Urothelium cell line (cell line): ENCODE results near the gene TCEA2.
"Not testable (repeated sequence)": the region's sequence is repeated elsewhere in the genome, so short reads cannot be mapped to it uniquely, and the experiment has no call there.

ENCODE experiments used
- DNase-seq: peaks from one replicate; pipeline ENCODE4 v3.0.0; 2011; ENCODE audit warnings: low spot score, mixed read lengths
- FAIRE-seq: peaks from 2 replicates; lab custom pipeline; 2011; peaks lifted over from hg19 to GRCh38; lab: Jason Lieb, UNC

Gene TCEA2

GRCh38 chr20:64105846-64106434 lies 42.9 kb downstream of the TCEA2 start:
- FAIRE-seq (no peak), DNase-seq (no peak)

DNA sequence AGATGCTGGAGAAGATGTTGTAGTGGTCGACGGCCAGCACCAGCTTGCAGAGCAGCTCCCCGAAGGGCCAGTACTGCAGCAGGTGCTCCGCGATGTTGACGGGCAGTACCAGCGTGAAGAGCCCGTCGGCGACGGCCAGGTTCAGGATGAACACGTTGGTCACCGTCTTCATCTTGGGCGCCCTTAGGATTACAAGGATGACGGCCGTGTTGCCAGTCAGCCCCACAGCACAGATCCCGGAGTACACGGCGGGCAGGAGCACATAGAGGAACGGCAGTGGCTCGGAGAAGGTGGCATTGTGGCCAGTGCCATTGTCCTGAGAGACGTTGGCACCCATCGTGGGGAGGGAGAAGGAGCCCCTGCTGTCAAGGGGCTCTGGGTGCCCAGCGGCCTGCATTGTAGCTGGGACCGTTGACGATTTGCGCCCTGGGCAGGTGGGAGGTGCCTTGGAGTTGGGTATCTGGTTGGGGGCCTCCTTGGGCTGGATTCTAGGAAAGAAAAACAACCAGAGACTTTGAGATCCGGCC lies 43.5 kb downstream of the TCEA2 start:
- DNase-seq (no peak), FAIRE-seq (no peak)

DNA sequence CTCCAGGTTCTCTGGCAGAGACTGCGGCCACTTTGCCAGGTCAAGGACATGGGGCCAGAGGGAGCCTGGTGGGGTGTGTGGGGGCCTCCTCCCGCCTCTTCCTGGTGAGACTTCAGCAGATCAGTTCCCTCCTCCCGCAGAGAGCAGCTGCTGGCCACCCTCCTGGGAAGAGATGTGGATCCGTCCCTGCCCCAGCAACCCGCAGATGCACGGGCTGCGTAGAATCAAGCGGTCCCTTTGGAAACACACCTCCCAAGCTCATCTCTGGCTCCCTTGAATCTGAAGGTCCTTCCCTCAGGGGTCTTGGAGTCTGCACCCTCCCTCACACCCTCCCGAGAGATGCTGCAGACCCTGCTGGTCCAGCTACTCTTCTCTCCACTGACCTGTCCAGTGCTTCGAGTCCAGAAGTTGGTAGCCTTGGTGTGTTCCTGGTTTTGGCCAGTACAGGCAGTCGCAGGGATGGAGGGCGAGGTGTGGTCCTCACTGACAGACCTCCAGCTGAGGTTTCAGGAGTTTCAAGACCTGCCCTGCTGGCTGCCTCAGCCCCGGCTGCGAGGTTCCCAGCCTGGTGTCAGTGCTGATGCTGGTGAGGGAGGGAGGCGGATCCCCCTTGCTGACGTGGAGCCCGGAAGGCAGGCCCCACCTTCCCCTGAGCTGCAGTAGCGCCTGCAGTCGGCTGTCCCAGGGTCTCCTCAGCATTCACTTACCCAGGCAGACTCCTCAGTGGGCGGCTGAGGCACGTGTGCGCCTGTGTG lies 44.2 kb downstream of the TCEA2 start, which contains the start of gene NPBWR2:
Gene NPBWR2 (minus strand): TSS at position 585 of the 755 bp plus-strand sequence. CDS start 734 bp downstream, outside the sequence.
- FAIRE-seq: no peak
- DNase-seq: no peak

- no peak for FAIRE-seq
- no peak for DNase-seq
Measured at GRCh38 chr20:64107736-64108457, 44.9 kb downstream of the TCEA2 start.

GRCh38 chr20:64108731-64109681 lies 46.0 kb downstream of the TCEA2 start:
- FAIRE-seq (no peak), DNase-seq (no peak)

- no peak for FAIRE-seq
- DNase-seq: no peak
Measured at GRCh38 chr20:64109831-64110391, 46.9 kb downstream of the TCEA2 start.

GRCh38 chr20:64110411-64111068 lies 47.5 kb downstream of the TCEA2 start:
- FAIRE-seq (no peak), DNase-seq (no peak)

GRCh38 chr20:64111841-64112641 lies 49.0 kb downstream of the TCEA2 start:
- DNase-seq (no peak), FAIRE-seq (no peak)

DNA sequence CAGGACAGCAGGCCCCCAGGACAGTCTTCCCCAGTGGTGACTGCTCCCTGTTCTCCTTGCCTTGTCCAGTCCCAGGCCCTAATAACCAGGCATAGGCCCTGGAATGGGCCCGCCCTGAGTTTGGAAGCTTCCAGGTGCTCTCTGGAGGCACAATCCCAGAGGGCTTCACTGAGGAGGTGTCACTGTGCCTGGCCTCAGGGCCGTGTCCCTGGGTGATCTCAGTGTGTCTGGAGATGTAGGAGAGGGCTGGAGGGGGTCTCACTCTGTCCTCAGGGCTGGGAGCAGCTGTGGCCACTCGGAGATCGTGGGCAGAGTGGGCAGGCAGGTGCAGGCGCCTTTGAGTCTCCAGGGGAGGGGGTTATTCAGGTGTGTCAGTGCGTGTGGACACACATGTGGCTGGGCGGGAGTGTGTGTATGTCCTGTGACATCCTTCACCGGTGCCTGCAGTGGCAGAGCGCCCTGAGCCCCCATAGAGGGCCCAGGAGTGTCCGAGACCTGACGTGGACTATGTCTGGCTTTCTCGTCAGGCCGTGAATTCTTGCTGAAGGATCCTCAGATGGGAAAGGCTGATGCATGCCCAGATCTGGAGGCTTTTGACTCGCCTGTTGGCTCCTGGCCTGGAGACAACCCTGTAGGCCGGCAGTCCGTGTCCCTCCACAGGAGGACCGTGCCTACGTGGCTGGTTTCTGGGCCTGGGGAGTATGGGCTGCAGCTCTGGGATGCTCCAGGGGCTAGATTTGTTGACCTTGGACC lies 49.9 kb downstream of the TCEA2 start:
- FAIRE-seq (no peak), DNase-seq (no peak)

- DNase-seq: no peak
- FAIRE-seq: no peak
Measured at GRCh38 chr20:64113444-64113775, 50.4 kb downstream of the TCEA2 start.

- no peak for DNase-seq
- FAIRE-seq: no peak
Measured at GRCh38 chr20:64113796-64114355, 50.9 kb downstream of the TCEA2 start.

GRCh38 chr20:64114356-64114971 lies 51.5 kb downstream of the TCEA2 start:
- no peak for FAIRE-seq
- no peak for DNase-seq

GRCh38 chr20:64115171-64115911 lies 52.3 kb downstream of the TCEA2 start:
- DNase-seq (no peak), FAIRE-seq (no peak)

DNA sequence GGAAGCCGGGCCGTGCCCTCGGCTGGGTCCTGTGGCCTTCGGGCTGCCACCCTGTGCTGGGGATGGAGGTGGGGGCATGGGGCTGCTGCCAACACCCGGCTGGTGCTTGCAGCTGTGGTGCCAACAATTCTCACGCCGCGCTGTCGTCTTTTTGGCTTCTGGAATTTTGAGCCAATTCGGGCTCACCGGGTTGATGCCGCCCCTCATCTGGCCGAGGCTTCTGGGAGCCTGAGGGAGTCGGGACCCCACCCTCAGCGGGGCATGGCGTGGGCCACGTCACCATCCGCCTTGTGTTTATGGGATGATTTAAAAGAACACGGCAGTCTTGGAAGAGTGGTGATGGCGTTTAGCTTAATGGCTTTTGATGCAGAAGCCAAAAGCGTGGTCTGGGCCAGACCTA lies 53.0 kb downstream of the TCEA2 start:
- FAIRE-seq (no peak), DNase-seq (no peak)

GRCh38 chr20:64116541-64117431 lies 53.8 kb downstream of the TCEA2 start:
- no peak for DNase-seq
- FAIRE-seq: no peak

GRCh38 chr20:64117432-64117777 lies 54.4 kb downstream of the TCEA2 start:
- not testable (repeated sequence) for DNase-seq, FAIRE-seq
